SJSA1 (cell line): ENCODE results near the gene PPP1R15A. TPM values are rescaled to one million over a fixed set of nuclear protein-coding genes. Genes with fewer than 3 reads are reported as not detected.

Experiments
- DNase-seq, 2 experiments: peaks; one replicate each; pipeline ENCODE4 v3.0.0-alpha.2; 2015 to 2020; ENCODE audit warnings: low spot score in 2 of 2, low read depth in 1 of 2
- H3K27ac ChIP-seq: fragments of 250-450 bp; sonication (Bioruptor Pico); 2 replicates; pipeline ENCODE4 v1.5.1; 2020; ENCODE audit warnings: mild to moderate bottlenecking, moderate library complexity
- H3K27me3 ChIP-seq: fragments of 250-450 bp; sonication (Bioruptor Pico); replicated peaks from 2 replicates; pipeline ENCODE4 v1.5.1; 2020; ENCODE audit warnings: mild to moderate bottlenecking, moderate library complexity
- H3K36me3 ChIP-seq: fragments of 250-450 bp; sonication (Bioruptor Pico); 2 replicates; pipeline ENCODE4 v1.5.1; 2020; ENCODE audit warnings: mild to moderate bottlenecking
- H3K4me1 ChIP-seq: fragments of 250-450 bp; sonication (Bioruptor Pico); replicated peaks from 2 replicates; pipeline ENCODE4 v1.6.1; 2021; ENCODE audit warnings: mild to moderate bottlenecking
- H3K4me3 ChIP-seq: fragments of 250-450 bp; sonication (Bioruptor Pico); 2 replicates; pipeline ENCODE4 v1.5.1; 2020; ENCODE audit warnings: mild to moderate bottlenecking
- H3K9me3 ChIP-seq: fragments of 250-450 bp; sonication (Bioruptor Pico); replicated peaks from 2 replicates; pipeline ENCODE4 v1.5.1; 2020; ENCODE audit warnings: mild to moderate bottlenecking
- total RNA-seq: library from RNA; depleted of rRNA; stranded (reverse); fragments of >200 nt; shearing (Covaris generic); gene quantifications from 2 replicates; pipeline ENCODE4 v1.2.3, GENCODE V29; 2014; rRNA removed

The PPP1R15A gene
- total RNA-seq, 1 experiment from 2014 or later, result 79.5 TPM

- H3K27me3 ChIP-seq, result no peaks in the 10 kb centered on the region
- H3K9me3 ChIP-seq, result no peaks in the 10 kb centered on the region
- H3K4me1 ChIP-seq, result peaks cover 26% of the 10 kb centered on the region
- DNase-seq, result no peak
- no peak overlapping the region for H3K27ac ChIP-seq
- peaks cover 38% of the 10 kb centered on the region for H3K36me3 ChIP-seq
- no peak overlapping the region for H3K4me3 ChIP-seq
Observed at GRCh38 chr19:48922548-48923490, 50.6 kb downstream of the PPP1R15A start.

- Histone ChIP-seq H3K9me3 (no peaks in the 10 kb centered on the region), H3K27me3 (no peaks in the 10 kb centered on the region), H3K4me1 (peaks cover 26% of the 10 kb centered on the region), H3K27ac (peak overlapping the region; percentile 51; the same call in 1 of the 2 replicates), H3K4me3 (no peak overlapping the region), H3K36me3 (peaks cover 23% of the 10 kb centered on the region)
- DNase-seq, result peak; percentile 42 to 81
Observed at GRCh38 chr19:48925240-48925843, 53.1 kb downstream of the PPP1R15A start.

Other genes with a start within 250 kb of the PPP1R15A start
- gene DBP, start 235.0 kb upstream of the PPP1R15A start, total RNA-seq, result 2.2 and 2.7 TPM in 2 replicates
- gene CA11, start 226.2 kb upstream of the PPP1R15A start, total RNA-seq, result not detected in 2 replicates
- gene NTN5, start 199.4 kb upstream of the PPP1R15A start, total RNA-seq, result not detected in 2 replicates
- not detected in 2 replicates for gene FUT2, start 176.4 kb upstream of the PPP1R15A start, total RNA-seq
- 0.16 TPM in 1 of 2 replicates, not detected in the other for gene MAMSTR, start 152.7 kb upstream of the PPP1R15A start, total RNA-seq
- 0.21 and 0.53 TPM in 2 replicates for gene RASIP1, start 131.8 kb upstream of the PPP1R15A start, total RNA-seq
- gene IZUMO1, start 125.5 kb upstream of the PPP1R15A start, total RNA-seq, result not detected in 2 replicates
- gene FUT1, start 119.8 kb upstream of the PPP1R15A start, total RNA-seq, result not detected in 2 replicates
- not detected in 2 replicates for gene FGF21, start 116.9 kb upstream of the PPP1R15A start, total RNA-seq
- 31.2 and 32.8 TPM in 2 replicates for gene BCAT2, start 61.4 kb upstream of the PPP1R15A start, total RNA-seq
- gene HSD17B14, start 35.9 kb upstream of the PPP1R15A start, total RNA-seq, result not detected in 2 replicates
- 3.5 and 11.8 TPM in 2 replicates for gene PLEKHA4, start 3.8 kb upstream of the PPP1R15A start, total RNA-seq
- gene TULP2, start 26.3 kb downstream of the PPP1R15A start, total RNA-seq, result not detected in 2 replicates
- gene NUCB1, start 27.9 kb downstream of the PPP1R15A start, total RNA-seq, result 200 and 215 TPM in 2 replicates
- gene DHDH, start 61.3 kb downstream of the PPP1R15A start, total RNA-seq, result 0.16 and 1.7 TPM in 2 replicates
- 57.4 and 75.1 TPM in 2 replicates for gene BAX, start 82.5 kb downstream of the PPP1R15A start, total RNA-seq
- gene FTL, start 92.9 kb downstream of the PPP1R15A start, total RNA-seq, result 2,837 and 3,145 TPM in 2 replicates
- gene GYS1, start 120.9 kb downstream of the PPP1R15A start, total RNA-seq, result 19.5 and 38.2 TPM in 2 replicates
- gene RUVBL2, start 121.5 kb downstream of the PPP1R15A start, total RNA-seq, result 238 and 322 TPM in 2 replicates
- 0.34 TPM in 1 of 2 replicates, not detected in the other for gene LHB, start 144.7 kb downstream of the PPP1R15A start, total RNA-seq
- gene CGB3, start 151.9 kb downstream of the PPP1R15A start, total RNA-seq, result not detected in 2 replicates
- gene CGB2, start 159.5 kb downstream of the PPP1R15A start, total RNA-seq, result not detected in 2 replicates
- gene CGB1, start 164.5 kb downstream of the PPP1R15A start, total RNA-seq, result 1.00 TPM in 1 of 2 replicates, not detected in the other
- gene CGB5, start 171.4 kb downstream of the PPP1R15A start, total RNA-seq, result not detected in 2 replicates
- gene CGB8, start 176.7 kb downstream of the PPP1R15A start, total RNA-seq, result 0.61 TPM in 1 of 2 replicates, not detected in the other
- 0.08 TPM in 1 of 2 replicates, not detected in the other for gene CGB7, start 185.3 kb downstream of the PPP1R15A start, total RNA-seq
- not detected in 2 replicates for gene NTF4, start 192.4 kb downstream of the PPP1R15A start, total RNA-seq
- not detected in 2 replicates for gene KCNA7, start 200.3 kb downstream of the PPP1R15A start, total RNA-seq
- gene SNRNP70, start 213.0 kb downstream of the PPP1R15A start, total RNA-seq, result 151 and 188 TPM in 2 replicates
- gene LIN7B, start 241.9 kb downstream of the PPP1R15A start, total RNA-seq, result 15.9 and 21.6 TPM in 2 replicates
- 4.3 TPM in 1 of 2 replicates, not detected in the other for gene C19orf73, start 246.7 kb downstream of the PPP1R15A start, total RNA-seq
- 3.4 and 3.6 TPM in 2 replicates for gene PPFIA3, start 247.1 kb downstream of the PPP1R15A start, total RNA-seq